HG02588 (cell line): ENCODE data around the gene CRYM.
"Not testable (repeated sequence)": the region's sequence is repeated elsewhere in the genome, so short reads cannot be mapped to it uniquely, and the experiment has no call there.

Experiments used
- ATAC-seq: cut with Tn5 transposase; IDR thresholded peaks from one replicate; pipeline ENCODE4 v1.9.1; 2021; ENCODE audit warnings: mild to moderate bottlenecking, moderate library complexity; ENCODE audit not compliant: unreplicated experiment

Gene CRYM

GRCh38 chr16:21277927-21278706, at the start of gene CRYM:
Gene CRYM, minus strand, starts transcription at chr16:21278290. Its CDS starts 39 bp downstream, at chr16:21278251.
- ATAC-seq, result peak; percentile 64

- ATAC-seq, result no peak
Measured at GRCh38 chr16:21327046-21327445, 49.0 kb upstream of the CRYM start.

- ATAC-seq, result no peak
Measured at GRCh38 chr16:21326459-21326858, 48.4 kb upstream of the CRYM start.

GRCh38 chr16:21324267-21324666, 46.2 kb upstream of the CRYM start:
- ATAC-seq, result no peak

DNA sequence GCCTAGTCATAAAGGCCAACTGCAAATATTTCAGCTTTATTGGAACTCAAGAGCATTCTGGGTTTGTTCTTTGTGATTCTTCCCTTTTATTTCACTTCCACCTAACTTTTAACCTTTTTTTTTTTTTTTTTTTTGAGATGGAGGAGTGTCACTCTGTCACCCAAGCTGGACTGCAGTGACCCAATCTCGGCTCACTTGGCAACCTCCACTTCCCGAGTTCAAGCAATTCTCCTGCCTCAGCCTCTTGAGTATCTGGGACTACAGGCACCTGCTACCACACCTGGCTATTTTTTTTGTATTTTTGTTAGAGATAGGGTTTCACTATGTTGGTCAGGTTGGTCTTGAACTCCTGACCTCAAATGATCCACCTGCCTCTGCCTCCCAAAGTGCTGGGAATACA, 44.2 kb upstream of the CRYM start:
- ATAC-seq, result not testable (repeated sequence)

DNA sequence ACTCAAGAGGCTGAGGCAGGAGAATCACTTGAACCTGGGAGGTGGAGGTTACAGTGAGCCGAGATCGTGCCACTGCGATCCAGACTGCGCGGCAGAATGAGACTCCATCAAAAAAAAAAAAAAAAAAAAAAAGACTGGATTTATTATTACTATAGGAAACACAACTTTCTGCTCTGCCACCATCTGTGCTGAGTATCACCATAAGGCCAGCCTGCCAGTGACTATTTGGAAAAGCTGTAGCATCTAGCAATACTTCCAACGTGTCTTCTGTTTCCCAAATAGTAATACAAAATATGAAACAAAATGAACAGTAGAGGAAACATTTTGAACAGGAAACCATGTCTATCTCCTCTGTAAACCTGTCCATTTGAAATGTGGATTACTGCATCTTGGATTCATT, 43.6 kb upstream of the CRYM start:
- no peak for ATAC-seq

DNA sequence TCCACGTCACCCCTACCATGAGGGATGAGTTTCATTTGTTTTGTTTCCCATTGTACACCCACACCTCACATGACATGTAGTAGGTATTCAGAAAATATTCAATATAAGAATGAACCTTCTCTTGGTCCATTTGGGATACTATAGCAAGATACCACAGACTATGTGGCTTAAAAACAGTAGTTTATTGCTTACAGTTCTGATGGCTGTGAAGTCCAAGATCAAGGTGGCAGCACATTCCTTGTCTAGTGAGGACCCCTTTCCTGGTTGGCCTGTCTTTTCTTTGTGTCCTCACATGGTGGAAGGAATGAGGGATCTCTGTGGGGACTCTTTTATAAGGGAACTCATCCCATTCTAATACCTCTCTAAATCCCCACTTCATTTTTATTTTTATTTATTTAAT, 36.2 kb upstream of the CRYM start:
- no peak for ATAC-seq

DNA sequence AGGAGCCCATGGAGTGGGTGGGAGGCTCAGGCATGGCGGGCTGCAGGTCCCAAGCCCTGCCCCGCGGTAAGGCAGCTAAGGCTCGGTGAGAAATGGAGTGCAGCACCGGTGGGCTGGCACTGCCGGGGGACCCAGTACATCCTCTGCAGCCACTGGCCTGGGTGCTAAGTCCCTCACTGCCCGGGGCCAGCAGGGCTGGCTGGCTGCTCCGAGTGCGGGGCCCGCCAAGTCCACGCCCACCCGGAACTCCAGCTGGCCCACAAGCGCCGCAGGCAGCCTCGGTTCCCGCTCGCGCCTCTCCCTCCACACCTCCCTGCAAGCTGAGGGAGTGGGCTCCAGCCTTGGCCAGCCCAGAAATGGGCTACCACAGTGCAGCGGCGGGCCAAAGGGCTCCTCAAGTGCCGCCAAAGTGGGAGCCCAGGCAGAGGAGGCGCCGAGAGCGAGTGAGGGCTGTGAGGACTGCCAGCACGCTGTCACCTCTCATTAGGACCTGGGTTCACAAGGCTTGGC, 34.8 kb upstream of the CRYM start:
- not testable (repeated sequence) for ATAC-seq

- not testable (repeated sequence) for ATAC-seq
Measured at GRCh38 chr16:21312046-21312445, 34.0 kb upstream of the CRYM start.

- ATAC-seq, result not testable (repeated sequence)
Measured at GRCh38 chr16:21306712-21307111, 28.6 kb upstream of the CRYM start.

- ATAC-seq, result no peak
Measured at GRCh38 chr16:21302898-21303528, 24.9 kb upstream of the CRYM start.

- no peak for ATAC-seq
Measured at GRCh38 chr16:21302454-21302853, 24.4 kb upstream of the CRYM start.

- no peak for ATAC-seq
Measured at GRCh38 chr16:21301895-21302291, 23.8 kb upstream of the CRYM start.

GRCh38 chr16:21301168-21301894, 23.2 kb upstream of the CRYM start:
- peak; percentile 56 for ATAC-seq

- peak; percentile 50 for ATAC-seq
Measured at GRCh38 chr16:21300309-21301167, 22.4 kb upstream of the CRYM start.

DNA sequence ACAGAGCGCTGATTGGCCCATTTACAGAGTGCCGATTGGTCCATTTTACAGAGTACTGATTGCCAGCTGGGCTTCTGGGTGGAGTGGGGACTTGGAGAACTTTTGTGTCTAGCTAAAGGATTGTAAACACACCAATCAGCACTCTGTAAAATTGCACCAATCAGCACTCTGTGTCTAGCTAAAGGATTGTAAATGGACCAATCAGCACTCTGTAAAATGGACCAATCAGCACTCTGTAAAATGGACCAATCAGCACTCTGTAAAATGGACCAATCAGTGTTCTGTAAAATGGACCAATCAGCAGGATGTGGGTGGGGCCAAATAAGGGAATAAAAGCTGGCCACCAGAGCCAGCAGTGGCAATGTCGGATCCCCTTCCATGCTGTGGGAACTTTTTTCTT, 11.7 kb upstream of the CRYM start:
- ATAC-seq, result not testable (repeated sequence)

GRCh38 chr16:21285314-21285713, 7.2 kb upstream of the CRYM start:
- no peak for ATAC-seq

DNA sequence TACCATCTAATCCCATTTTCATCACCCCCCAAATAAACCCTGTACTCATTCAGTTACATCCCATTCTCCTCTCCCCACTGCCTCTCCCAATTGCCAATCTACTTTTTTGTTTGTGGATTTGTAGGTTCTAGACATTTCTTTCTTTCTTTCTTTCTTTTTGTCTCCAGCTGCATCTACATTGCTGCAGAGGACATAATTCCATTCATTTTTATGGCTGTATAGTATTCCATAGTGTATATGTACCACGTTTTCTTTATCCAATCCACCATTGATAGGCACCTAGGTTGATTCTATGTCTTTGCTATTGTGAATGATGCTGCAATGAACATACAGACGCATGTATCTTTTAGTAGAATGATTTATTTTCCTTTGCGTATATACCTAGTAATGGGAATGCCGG, 6.3 kb upstream of the CRYM start:
- ATAC-seq, result no peak

GRCh38 chr16:21283521-21284289, 5.6 kb upstream of the CRYM start:
- ATAC-seq, result no peak
